OCI-LY3 (cell line): ENCODE data around the gene TAS2R60.

Experiments
- H2AFZ ChIP-seq: fragments of 200-600, 300-600 bp; shearing (Covaris generic); 2 replicates; pipeline ENCODE4 v1.6.0; 2014; ENCODE audit warnings: antibody characterized with exemption, low read depth, low read length
- H3K27ac ChIP-seq: fragments of 200-600, 300-600 bp; sonication (generic); 2 replicates; pipeline ENCODE4 v1.5.1; 2014; ENCODE audit warnings: mild to moderate bottlenecking, low read length, moderate library complexity, mixed read lengths
- H3K27me3 ChIP-seq: fragments of 200-600, 300-600 bp; sonication (generic); 2 replicates; pipeline ENCODE4 v1.6.1; 2014; ENCODE audit warnings: low read depth, low read length, mixed read lengths
- H3K36me3 ChIP-seq: fragments of 200-600, 300-600 bp; sonication (generic); replicated peaks from 2 replicates; pipeline ENCODE3; 2014; ENCODE audit warnings: low read depth, low read length, mixed read lengths
- H3K4me1 ChIP-seq: fragments of 300-600, 200-600 bp; sonication (generic); 2 replicates; pipeline ENCODE4 v1.6.1; 2014; ENCODE audit warnings: low read length, mixed read lengths
- H3K4me2 ChIP-seq: fragments of 200-600, 300-600 bp; sonication (generic); 2 replicates; pipeline ENCODE4 v1.6.1; 2014; ENCODE audit warnings: low read length, mixed read lengths
- H3K4me3 ChIP-seq: fragments of 300-600, 200-600 bp; sonication (generic); 2 replicates; pipeline ENCODE4 v1.5.1; 2014; ENCODE audit warnings: antibody characterized with exemption, mild to moderate bottlenecking, low read length, moderate library complexity
- H3K79me2 ChIP-seq: fragments of 300-600, 200-600 bp; shearing (Covaris generic); 2 replicates; pipeline ENCODE4 v1.6.1; 2014; ENCODE audit warnings: mild to moderate bottlenecking, low read length, mixed read lengths
- H3K9ac ChIP-seq: fragments of 300-600, 200-600 bp; shearing (Covaris generic); 2 replicates; pipeline ENCODE4 v1.6.0; 2014; ENCODE audit warnings: mild to moderate bottlenecking, low read length, moderate library complexity
- H3K9me3 ChIP-seq: fragments of 200-600, 300-600 bp; shearing (Covaris generic); 2 replicates; pipeline ENCODE4 v1.6.1; 2014; ENCODE audit warnings: low read length, mixed read lengths; ENCODE audit not compliant: insufficient read depth
- H4K20me1 ChIP-seq: fragments of 200-600, 300-600 bp; sonication (generic); 2 replicates; pipeline ENCODE4 v1.6.1; 2016; ENCODE audit warnings: low read length, mixed read lengths; ENCODE audit not compliant: insufficient read depth
- CTCF ChIP-seq: fragments of 200-600, 300-600 bp; sonication (generic); IDR thresholded peaks from 2 replicates; pipeline ENCODE4 v1.5.1; 2014; ENCODE audit warnings: antibody characterized with exemption, low read length, low read depth
- EZH2phosphoT487 ChIP-seq: fragments of 200-600 bp; shearing (Covaris generic); IDR thresholded peaks from 2 replicates; pipeline ENCODE4 v1.6.1; 2018; ENCODE audit warnings: antibody characterized with exemption, mixed run types, low read depth

Gene TAS2R60

GRCh38 chr7:143487566-143487965 lies 44.3 kb downstream of the TAS2R60 start:
- H3K36me3 ChIP-seq = no peaks in the 10 kb centered on the region
- no peak for TF ChIP-seq CTCF
- no peak for TF ChIP-seq EZH2phosphoT487
- no peaks in the 10 kb centered on the region for H3K79me2 ChIP-seq
- peaks cover 18% of the 10 kb centered on the region for H3K4me1 ChIP-seq
- no peaks in the 10 kb centered on the region for H4K20me1 ChIP-seq
- H3K27ac ChIP-seq = no peak overlapping the region
- no peaks in the 10 kb centered on the region for H3K9me3 ChIP-seq
- no peaks in the 10 kb centered on the region for H3K27me3 ChIP-seq
- H3K4me2 ChIP-seq = peak overlapping the region; percentile 14
- H3K9ac ChIP-seq = no peak overlapping the region
- no peak overlapping the region for H3K4me3 ChIP-seq
- peak overlapping the region; percentile 36 for H2AFZ ChIP-seq

- H3K9ac ChIP-seq = no peak overlapping the region
- TF ChIP-seq CTCF = peak; percentile 81
- TF ChIP-seq EZH2phosphoT487 = no peak
These were observed 47.6 kb downstream of the TAS2R60 start for GRCh38 chr7:143490717-143491306.

GRCh38 chr7:143492043-143492471 lies 48.8 kb downstream of the TAS2R60 start:
- Histone ChIP-seq H3K9ac (no peak overlapping the region), H3K79me2 (no peaks in the 10 kb centered on the region), H3K36me3 (no peaks in the 10 kb centered on the region), H3K27ac (no peak overlapping the region), H3K4me1 (peaks cover 18% of the 10 kb centered on the region), H3K4me3 (no peak overlapping the region), H3K4me2 (no peak overlapping the region), H2AFZ (no peak overlapping the region), H3K9me3 (no peaks in the 10 kb centered on the region), H3K27me3 (no peaks in the 10 kb centered on the region), H4K20me1 (no peaks in the 10 kb centered on the region)
- TF ChIP-seq EZH2phosphoT487 = no peak
- TF ChIP-seq CTCF = no peak

More at GRCh38 chr7:143490717-143491306, 47.6 kb downstream of the TAS2R60 start:
- Histone ChIP-seq H4K20me1 (no peaks in the 10 kb centered on the region), H3K9me3 (no peaks in the 10 kb centered on the region), H3K36me3 (no peaks in the 10 kb centered on the region), H3K27me3 (no peaks in the 10 kb centered on the region), H3K4me3 (no peak overlapping the region), H3K4me2 (no peak overlapping the region), H3K79me2 (no peaks in the 10 kb centered on the region), H3K4me1 (peaks cover 18% of the 10 kb centered on the region), H2AFZ (no peak overlapping the region), H3K27ac (no peak overlapping the region)

- no peaks in the 10 kb centered on the region for H3K27me3 ChIP-seq
- H2AFZ ChIP-seq = no peak overlapping the region
These were observed 49.8 kb downstream of the TAS2R60 start for GRCh38 chr7:143492799-143493739.

More at GRCh38 chr7:143492799-143493739, 49.8 kb downstream of the TAS2R60 start:
- Histone ChIP-seq H3K36me3 (no peaks in the 10 kb centered on the region), H3K4me2 (no peak overlapping the region), H4K20me1 (no peaks in the 10 kb centered on the region), H3K9ac (no peak overlapping the region), H3K9me3 (no peaks in the 10 kb centered on the region), H3K27ac (no peak overlapping the region), H3K4me1 (peaks cover 11% of the 10 kb centered on the region), H3K4me3 (no peak overlapping the region), H3K79me2 (no peaks in the 10 kb centered on the region)
- no peak for TF ChIP-seq CTCF
- no peak for TF ChIP-seq EZH2phosphoT487
